Suprapubic skin (tissue), 4 donors: Measurements from ENCODE around the gene NF1. TPM values are rescaled to one million over a fixed set of nuclear protein-coding genes. Genes with fewer than 3 reads are reported as not detected.

Source experiments
- DNase-seq, 2 donors: peaks; one replicate each; pipeline ENCODE4 v3.0.0-alpha.2; 2019; ENCODE audit warnings: low spot score in 2 of 2
- H3K27ac ChIP-seq: fragments of 200-600 bp; sonication (generic); one replicate; pipeline ENCODE4 v1.5.1; 2019
- H3K27me3 ChIP-seq: fragments of 200-600 bp; sonication (generic); one replicate; pipeline ENCODE4 v1.5.1; 2019
- H3K36me3 ChIP-seq: fragments of 200-600 bp; sonication (generic); one replicate; pipeline ENCODE4 v1.5.1; 2019
- H3K4me1 ChIP-seq: fragments of 200-600 bp; sonication (generic); one replicate; pipeline ENCODE4 v1.5.1; 2019
- H3K4me3 ChIP-seq: fragments of 200-600 bp; sonication (generic); one replicate; pipeline ENCODE4 v1.5.1; 2019; ENCODE audit warnings: mild to moderate bottlenecking
- H3K9me3 ChIP-seq: fragments of 200-600 bp; sonication (generic); one replicate; pipeline ENCODE4 v1.5.1; 2019
- CTCF ChIP-seq, 2 donors: fragments of 200-600 bp in 1 of 2; fragments of 450-650 bp in 1 of 2; sonication (generic) in 1 of 2; IDR thresholded peaks; one replicate each; pipeline ENCODE4 v1.5.1; 2016 to 2019; ENCODE audit warnings: antibody characterized with exemption in 2 of 2, mild to moderate bottlenecking in 1 of 2, moderate library complexity in 1 of 2
- EP300 ChIP-seq: sonication (generic); formaldehyde crosslinking; IDR thresholded peaks from one replicate; pipeline ENCODE4 v1.6.1; 2017; ENCODE audit warnings: antibody characterized with exemption
- POLR2A ChIP-seq, 2 donors: fragments of 450-650 bp; IDR thresholded peaks; one replicate each; pipeline ENCODE4 v1.6.1; 2017; ENCODE audit warnings: antibody characterized with exemption in 2 of 2, mild to moderate bottlenecking in 2 of 2, moderate library complexity in 2 of 2
- POLR2AphosphoS5 ChIP-seq, 3 donors: sonication (generic); formaldehyde crosslinking; IDR thresholded peaks; one replicate each; pipeline ENCODE4 v1.6.1; 2017; ENCODE audit warnings: antibody characterized with exemption in 3 of 3
- WGBS: methylation state at CpG from one replicate; pipeline ENCODE4 v1.1.5; 2018; 5-methylcytosine and 5-hydroxymethylcytosine counted together
- total RNA-seq, 4 donors: library from RNA; depleted of rRNA; stranded (reverse); fragments of >200 nt; gene quantifications; one replicate each; pipeline ENCODE4 v1.1.0, GENCODE V29; 2016

The NF1 gene
- total RNA-seq, 4 donors from 2014 or later = 32.3 to 113 (median 45.4) TPM

- 73% methylated on average over 5 of the region's 5 CpGs for WGBS
- H3K36me3 ChIP-seq = peaks cover 29% of the 10 kb centered on the region
- TF ChIP-seq POLR2A (IDR thresholded peaks at IDR 0.05) (no peak), POLR2AphosphoS5 (IDR thresholded peaks at IDR 0.05) (no peak), CTCF (IDR thresholded peaks at IDR 0.05) (no peak), EP300 (no peak)
- no peak for DNase-seq
- H3K27ac ChIP-seq = no peak overlapping the region
- H3K9me3 ChIP-seq = no peaks in the 10 kb centered on the region
- H3K27me3 ChIP-seq = no peaks in the 10 kb centered on the region
- H3K4me1 ChIP-seq = no peaks in the 10 kb centered on the region
- no peak overlapping the region for H3K4me3 ChIP-seq
Observed at GRCh38 chr17:31226373-31226772, 131.6 kb downstream of the NF1 start.

- H3K4me1 ChIP-seq = no peaks in the 10 kb centered on the region
- no peaks in the 10 kb centered on the region for H3K27me3 ChIP-seq
- no peak overlapping the region for H3K27ac ChIP-seq
- DNase-seq = no peak
- H3K9me3 ChIP-seq = no peaks in the 10 kb centered on the region
- peaks cover 34% of the 10 kb centered on the region for H3K36me3 ChIP-seq
- TF ChIP-seq CTCF (IDR thresholded peaks at IDR 0.05) (no peak), POLR2AphosphoS5 (IDR thresholded peaks at IDR 0.05) (no peak), EP300 (no peak), POLR2A (IDR thresholded peaks at IDR 0.05) (no peak)
- H3K4me3 ChIP-seq = no peak overlapping the region
- WGBS = 94% methylated on average over 3 of the region's 3 CpGs
Observed at GRCh38 chr17:31226950-31227349, 132.2 kb downstream of the NF1 start.

- Histone ChIP-seq H3K9me3 (no peaks in the 10 kb centered on the region), H3K36me3 (peaks cover 78% of the 10 kb centered on the region)
- TF ChIP-seq POLR2A (IDR thresholded peaks at IDR 0.05) (no peak), POLR2AphosphoS5 (IDR thresholded peaks at IDR 0.05) (no peak), CTCF (IDR thresholded peaks at IDR 0.05) (no peak), EP300 (no peak)
Observed at GRCh38 chr17:31231852-31232251, 137.1 kb downstream of the NF1 start.

GRCh38 chr17:31235110-31235509 lies 140.3 kb downstream of the NF1 start:
- H3K27me3 ChIP-seq = no peaks in the 10 kb centered on the region
- no peak overlapping the region for H3K4me3 ChIP-seq
- H3K9me3 ChIP-seq = no peaks in the 10 kb centered on the region
- H3K36me3 ChIP-seq = peaks cover 76% of the 10 kb centered on the region
- WGBS = 91% methylated on average over 4 of the region's 4 CpGs
- no peaks in the 10 kb centered on the region for H3K4me1 ChIP-seq
- H3K27ac ChIP-seq = no peak overlapping the region
- no peak for TF ChIP-seq CTCF (IDR thresholded peaks at IDR 0.05)
- TF ChIP-seq EP300 = no peak
- TF ChIP-seq POLR2AphosphoS5 (IDR thresholded peaks at IDR 0.05) = no peak
- TF ChIP-seq POLR2A (IDR thresholded peaks at IDR 0.05) = no peak
- no peak for DNase-seq

More at GRCh38 chr17:31231852-31232251, 137.1 kb downstream of the NF1 start:
- no peak for DNase-seq
- no peak overlapping the region for H3K4me3 ChIP-seq
- no peak overlapping the region for H3K27ac ChIP-seq
- no peaks in the 10 kb centered on the region for H3K4me1 ChIP-seq
- H3K27me3 ChIP-seq = no peaks in the 10 kb centered on the region

- Histone ChIP-seq H3K36me3 (peaks cover 76% of the 10 kb centered on the region), H3K27me3 (no peaks in the 10 kb centered on the region), H3K4me1 (no peaks in the 10 kb centered on the region), H3K27ac (no peak overlapping the region), H3K4me3 (no peak overlapping the region), H3K9me3 (peaks cover 5% of the 10 kb centered on the region)
- no peak for DNase-seq
- WGBS = 99% methylated on average over 3 of the region's 3 CpGs
- TF ChIP-seq CTCF (IDR thresholded peaks at IDR 0.05) = no peak
- TF ChIP-seq POLR2AphosphoS5 (IDR thresholded peaks at IDR 0.05) = no peak
- TF ChIP-seq EP300 = no peak
- no peak for TF ChIP-seq POLR2A (IDR thresholded peaks at IDR 0.05)
Observed at GRCh38 chr17:31236137-31236536, 141.4 kb downstream of the NF1 start.
